Measurements from ENCODE around the gene SLC5A6. TPM values are rescaled to one million over a fixed set of nuclear protein-coding genes. Genes with fewer than 3 reads are reported as not detected.
A peak's percentile ranks its signal among the peaks of the same experiment; 100 is the strongest.
"Not testable (repeated sequence)": the region's sequence is repeated elsewhere in the genome, so short reads cannot be mapped to it uniquely, and the experiment has no call there.

The SLC5A6 gene
- total RNA-seq, 8 experiments from 2014 or later: 16.0 to 59.5 (median 33.7) TPM

- in situ Hi-C loops (cut with MboI; ENCODE audit: low pct_unique_long_range_greater_than_20kb in 2 of 9, low sequenced_read_pairs in 9 of 9, unreplicated experiment in 9 of 9): loop anchor here in 1 of 9 experiments (25.0 kb wide), 1 partner anchor 215 kb away; the partner anchor contains the start of gene MAPRE3
- no peaks in the 10 kb centered on the region for H3K4me1 ChIP-seq (replicated peaks in 1 of 2)
- H3K4me3 ChIP-seq: no peak overlapping the region
- no peak overlapping the region for H3K27ac ChIP-seq
- 40 to 92% (median 82%) methylated on average over 2 to 13 of the region's 15 CpGs for WGBS, 10 experiments
- no peak for ATAC-seq (replicated peaks in 6 of 8)
Measured at GRCh38 chr2:27177441-27178351, 34.4 kb downstream of the SLC5A6 start.

GRCh38 chr2:27175781-27176180 lies 36.3 kb downstream of the SLC5A6 start:
- ATAC-seq (replicated peaks in 6 of 8): peak in 3 of 8 experiments; percentile 41 to 78 (median 73)
- WGBS, 10 experiments: 87 to 100% methylated on average over 2 to 3 of the region's 4 CpGs; no CpG with 5 or more reads in 8 of the 10 experiments
- not testable (repeated sequence) for H3K4me1 ChIP-seq (replicated peaks in 1 of 2); H3K27ac ChIP-seq; H3K4me3 ChIP-seq
- in situ Hi-C loops (cut with MboI; ENCODE audit: low pct_unique_long_range_greater_than_20kb in 2 of 9, low sequenced_read_pairs in 9 of 9, unreplicated experiment in 9 of 9): loop anchor here in 1 of 9 experiments (25.0 kb wide), 1 partner anchor 213 kb away; the partner anchor contains the start of gene MAPRE3

- 7 to 89% (median 51%) methylated on average over 4 to 8 of the region's 8 CpGs; no CpG with 5 or more reads in 1 of the 10 experiments for WGBS, 10 experiments
- no peaks in the 10 kb centered on the region for H3K4me1 ChIP-seq (replicated peaks in 1 of 2)
- H3K4me3 ChIP-seq: no peak overlapping the region
- ATAC-seq (replicated peaks in 6 of 8): no peak
- in situ Hi-C loops (cut with MboI; ENCODE audit: low pct_unique_long_range_greater_than_20kb in 2 of 9, low sequenced_read_pairs in 9 of 9, unreplicated experiment in 9 of 9): loop anchor here in 1 of 9 experiments (25.0 kb wide), 1 partner anchor 213 kb away; the partner anchor contains the start of gene MAPRE3
- no peak overlapping the region for H3K27ac ChIP-seq
Measured at GRCh38 chr2:27175330-27175729, 36.7 kb downstream of the SLC5A6 start.

DNA sequence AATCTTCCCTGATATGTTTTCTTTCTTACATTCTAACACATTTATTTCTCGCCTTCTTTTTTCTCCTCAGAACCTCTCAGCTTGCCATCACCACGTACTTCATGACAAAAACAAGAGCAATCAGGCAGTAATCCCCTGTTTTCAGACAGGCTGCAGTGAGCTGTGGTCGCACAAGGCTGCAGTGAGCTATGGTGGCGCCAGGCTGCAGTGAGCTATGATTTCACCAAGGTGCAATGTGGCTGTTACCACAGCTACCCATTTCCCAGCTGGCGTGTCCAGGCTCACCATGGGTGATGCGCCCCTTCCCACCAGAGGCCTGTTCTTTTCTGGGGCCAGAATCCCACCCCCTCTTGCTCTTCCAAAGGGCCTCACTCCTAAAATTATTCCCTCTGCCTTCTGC lies 37.4 kb downstream of the SLC5A6 start:
- in situ Hi-C loops (cut with MboI; ENCODE audit: low pct_unique_long_range_greater_than_20kb in 2 of 9, low sequenced_read_pairs in 9 of 9, unreplicated experiment in 9 of 9): loop anchor here in 1 of 9 experiments (25.0 kb wide), 1 partner anchor 212 kb away; the partner anchor contains the start of gene MAPRE3
- no peak overlapping the region for H3K27ac ChIP-seq
- peak in 4 of 8 experiments; percentile 28 to 84 (median 48) for ATAC-seq (replicated peaks in 6 of 8)
- no peaks in the 10 kb centered on the region for H3K4me1 ChIP-seq (replicated peaks in 1 of 2)
- no peak overlapping the region for H3K4me3 ChIP-seq
- WGBS, 10 experiments: 26 to 80% (median 64%) methylated on average over 1 to 4 of the region's 6 CpGs

DNA sequence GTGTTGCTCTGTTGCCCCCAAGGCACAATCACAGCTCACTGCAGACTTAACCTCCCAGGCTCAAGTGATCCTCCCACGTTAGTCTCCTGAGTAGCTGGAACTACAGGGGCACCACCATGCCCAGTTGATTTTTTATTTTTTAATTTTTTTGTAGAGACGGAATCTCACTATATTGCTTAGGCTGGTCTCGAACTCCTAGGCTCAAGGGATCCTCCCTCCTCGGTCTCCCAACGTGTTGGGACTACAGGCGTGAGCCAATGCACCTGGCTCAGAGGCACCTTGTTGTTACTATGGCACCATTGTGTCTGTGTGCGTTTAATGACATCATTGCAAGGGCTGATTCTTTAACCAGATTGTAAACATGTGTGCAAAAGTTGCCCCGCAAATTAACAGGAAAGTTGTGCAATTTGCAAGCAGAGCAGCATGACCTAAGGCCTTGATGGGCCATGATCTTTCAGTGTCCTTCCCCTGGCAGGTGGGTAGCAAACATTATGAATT lies 40.7 kb downstream of the SLC5A6 start:
- 14 to 90% (median 75%) methylated on average over 1 to 8 of the region's 8 CpGs for WGBS, 10 experiments
- Histone ChIP-seq H3K4me1 (replicated peaks in 1 of 2) (no peaks in the 10 kb centered on the region), H3K27ac (no peak overlapping the region), H3K4me3 (no peak overlapping the region)
- in situ Hi-C loops (cut with MboI; ENCODE audit: low pct_unique_long_range_greater_than_20kb in 2 of 9, low sequenced_read_pairs in 9 of 9, unreplicated experiment in 9 of 9): no loop called here
- ATAC-seq (replicated peaks in 6 of 8): no peak

GRCh38 chr2:27170581-27171337 lies 41.3 kb downstream of the SLC5A6 start:
- Histone ChIP-seq H3K27ac (no peak overlapping the region), H3K4me1 (replicated peaks in 1 of 2) (no peaks in the 10 kb centered on the region), H3K4me3 (no peak overlapping the region)
- 57 to 100% (median 88%) methylated on average over 1 to 5 of the region's 6 CpGs for WGBS, 10 experiments
- in situ Hi-C loops (cut with MboI; ENCODE audit: low pct_unique_long_range_greater_than_20kb in 2 of 9, low sequenced_read_pairs in 9 of 9, unreplicated experiment in 9 of 9): no loop called here
- ATAC-seq (replicated peaks in 6 of 8): no peak

- 38 to 93% (median 74%) methylated on average over 1 to 8 of the region's 8 CpGs; no CpG with 5 or more reads in 2 of the 10 experiments for WGBS, 10 experiments
- Histone ChIP-seq H3K27ac (no peak overlapping the region), H3K4me1 (replicated peaks in 1 of 2) (no peaks in the 10 kb centered on the region), H3K4me3 (no peak overlapping the region)
- ATAC-seq (replicated peaks in 6 of 8): no peak
- in situ Hi-C loops (cut with MboI; ENCODE audit: low pct_unique_long_range_greater_than_20kb in 2 of 9, low sequenced_read_pairs in 9 of 9, unreplicated experiment in 9 of 9): no loop called here
Measured at GRCh38 chr2:27164960-27165763, 46.9 kb downstream of the SLC5A6 start.

GRCh38 chr2:27162151-27163121 lies 49.6 kb downstream of the SLC5A6 start:
- no peak for ATAC-seq (replicated peaks in 6 of 8)
- no peak overlapping the region for H3K4me3 ChIP-seq
- in situ Hi-C loops (cut with MboI; ENCODE audit: low pct_unique_long_range_greater_than_20kb in 2 of 9, low sequenced_read_pairs in 9 of 9, unreplicated experiment in 9 of 9): no loop called here
- no peak overlapping the region for H3K27ac ChIP-seq
- 48 to 93% (median 75%) methylated on average over 2 to 12 of the region's 15 CpGs for WGBS, 10 experiments
- no peaks in the 10 kb centered on the region for H3K4me1 ChIP-seq (replicated peaks in 1 of 2)

DNA sequence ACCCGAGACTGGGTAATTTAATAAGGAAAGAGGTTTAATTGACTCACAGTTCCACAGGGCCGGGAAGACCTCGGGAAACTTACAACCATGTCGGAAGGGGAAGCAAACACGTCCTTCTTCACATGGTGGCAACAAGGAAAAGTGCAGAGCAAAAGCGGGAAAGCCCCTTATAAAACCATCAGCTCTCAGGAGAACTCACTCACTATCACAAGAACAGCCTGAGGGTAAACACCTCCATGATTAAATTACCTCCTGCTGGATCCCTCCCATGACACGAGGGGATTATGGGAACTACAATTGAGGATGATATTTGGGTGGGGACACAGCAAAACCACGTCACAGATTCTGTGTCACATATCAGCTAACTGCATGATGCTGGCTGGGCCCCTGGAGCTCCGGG lies 51.9 kb downstream of the SLC5A6 start:
- Histone ChIP-seq H3K4me3 (no peak overlapping the region), H3K27ac (no peak overlapping the region), H3K4me1 (replicated peaks in 1 of 2) (no peaks in the 10 kb centered on the region)
- 50 to 89% (median 64%) methylated on average over 1 to 7 of the region's 9 CpGs; no CpG with 5 or more reads in 1 of the 10 experiments for WGBS, 10 experiments
- no peak for ATAC-seq (replicated peaks in 6 of 8)
- in situ Hi-C loops (cut with MboI; ENCODE audit: low pct_unique_long_range_greater_than_20kb in 2 of 9, low sequenced_read_pairs in 9 of 9, unreplicated experiment in 9 of 9): no loop called here

GRCh38 chr2:27159271-27159670 lies 52.8 kb downstream of the SLC5A6 start:
- no peak for ATAC-seq (replicated peaks in 6 of 8)
- WGBS, 10 experiments: 78 to 100% methylated on average over 2 to 4 of the region's 6 CpGs; no CpG with 5 or more reads in 8 of the 10 experiments
- H3K27ac ChIP-seq: no peak overlapping the region
- no peak overlapping the region for H3K4me3 ChIP-seq
- in situ Hi-C loops (cut with MboI; ENCODE audit: low pct_unique_long_range_greater_than_20kb in 2 of 9, low sequenced_read_pairs in 9 of 9, unreplicated experiment in 9 of 9): no loop called here
- no peaks in the 10 kb centered on the region for H3K4me1 ChIP-seq (replicated peaks in 1 of 2)

DNA sequence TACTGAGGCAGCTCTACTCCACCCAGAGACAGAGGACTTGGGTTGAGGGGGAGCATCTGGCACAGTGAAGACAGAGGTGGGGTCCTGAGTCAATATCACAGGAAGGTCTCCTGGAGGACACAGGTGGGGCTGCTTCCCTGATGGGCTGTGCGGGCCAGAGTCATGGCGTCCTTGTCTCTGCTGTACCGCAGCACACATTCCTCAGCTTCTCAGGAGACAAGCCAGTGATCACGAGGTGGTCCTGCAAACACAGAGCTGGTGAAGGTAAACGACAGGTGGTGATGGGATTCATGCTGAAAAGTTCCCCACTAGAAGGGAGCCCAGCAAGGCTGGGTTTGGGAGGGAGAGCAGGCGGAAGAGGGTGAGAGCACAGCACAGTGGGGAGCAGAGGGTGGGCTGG lies 53.6 kb downstream of the SLC5A6 start:
- 53 to 90% (median 71%) methylated on average over 1 to 3 of the region's 6 CpGs; no CpG with 5 or more reads in 7 of the 10 experiments for WGBS, 10 experiments
- in situ Hi-C loops (cut with MboI; ENCODE audit: low pct_unique_long_range_greater_than_20kb in 2 of 9, low sequenced_read_pairs in 9 of 9, unreplicated experiment in 9 of 9): no loop called here
- ATAC-seq (replicated peaks in 6 of 8): no peak

More for the DNA sequence above, 53.6 kb downstream of the SLC5A6 start:
- Histone ChIP-seq H3K4me1 (replicated peaks in 1 of 2) (no peaks in the 10 kb centered on the region), H3K4me3 (no peak overlapping the region), H3K27ac (no peak overlapping the region)
